Inflammatory macrophage (primary cell): ENCODE results near the gene ALMS1.
"Not testable (repeated sequence)": the region's sequence is repeated elsewhere in the genome, so short reads cannot be mapped to it uniquely, and the experiment has no call there.

Experiments
- DNase-seq, 2 donors: peaks; one replicate each; pipeline ENCODE4 v3.0.0-alpha.2; 2020 to 2022

ALMS1 gene

DNA sequence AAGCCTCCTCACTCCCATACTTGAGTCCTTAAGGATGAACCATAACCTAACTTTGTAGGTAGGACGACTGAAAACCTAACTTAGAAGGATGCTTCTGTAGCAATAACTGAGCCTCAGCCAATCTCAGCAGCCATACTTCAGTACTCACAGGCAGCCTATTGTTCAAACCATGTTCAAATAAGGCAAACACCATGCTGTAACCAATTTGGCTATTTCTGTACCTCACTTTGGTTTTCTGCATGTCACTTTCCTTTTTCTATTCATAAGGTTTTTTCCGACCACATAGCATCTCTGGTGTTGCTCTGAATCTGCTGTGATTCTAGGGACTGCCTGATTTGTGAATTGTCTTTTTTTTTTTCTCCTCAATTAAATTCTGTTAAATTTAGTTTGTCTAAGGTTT lies 242.9 kb downstream of the ALMS1 start:
- not testable (repeated sequence) for DNase-seq

DNA sequence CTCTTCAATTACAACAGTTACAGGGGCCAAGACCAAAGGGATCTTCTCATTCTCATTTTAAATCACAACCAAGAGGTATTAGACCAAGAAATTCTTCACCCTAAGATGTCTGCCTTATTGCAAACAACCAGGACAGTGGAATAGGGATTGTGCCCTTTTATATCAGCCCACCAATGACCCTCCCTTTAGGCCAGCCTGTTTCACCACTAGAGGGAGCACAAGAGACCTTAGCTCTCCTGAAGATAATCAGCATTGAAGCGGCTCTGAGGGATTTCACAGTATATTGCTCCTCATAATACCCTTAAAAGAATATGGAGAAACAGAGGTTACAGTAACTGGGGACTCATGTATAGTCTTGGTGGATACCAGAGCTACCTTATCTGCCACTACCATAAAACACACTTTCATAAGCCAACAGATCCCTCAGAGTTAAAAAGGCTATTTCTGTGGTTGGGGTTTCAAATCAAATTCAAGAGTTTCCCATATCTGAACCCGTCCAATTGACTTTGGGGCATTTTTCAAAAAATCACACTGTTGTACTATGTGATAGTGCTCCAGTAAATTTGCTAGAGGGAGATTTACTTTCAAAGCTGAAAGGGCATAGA lies 245.1 kb downstream of the ALMS1 start:
- DNase-seq, result peak in 1 of 2 donors; percentile 0

DNA sequence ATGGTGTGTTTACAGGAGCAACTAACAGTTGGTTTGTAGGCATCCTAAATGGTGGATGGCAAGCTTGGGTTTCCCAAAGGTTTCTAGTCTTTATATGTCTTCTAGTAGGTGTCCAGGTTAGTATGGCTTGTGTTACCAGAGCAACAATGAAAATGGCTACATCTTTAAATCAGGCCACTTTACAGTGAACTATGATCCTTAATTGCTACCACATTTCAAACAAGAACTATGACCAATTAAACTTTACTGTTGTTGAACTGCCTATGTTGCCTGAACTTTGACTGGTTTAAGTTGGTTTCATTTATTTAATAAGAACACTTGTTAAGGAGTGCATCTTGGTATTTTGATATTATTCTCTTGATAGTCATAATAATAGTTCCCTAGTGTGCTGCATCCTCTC lies 251.3 kb downstream of the ALMS1 start:
- DNase-seq, result not testable (repeated sequence)

DNA sequence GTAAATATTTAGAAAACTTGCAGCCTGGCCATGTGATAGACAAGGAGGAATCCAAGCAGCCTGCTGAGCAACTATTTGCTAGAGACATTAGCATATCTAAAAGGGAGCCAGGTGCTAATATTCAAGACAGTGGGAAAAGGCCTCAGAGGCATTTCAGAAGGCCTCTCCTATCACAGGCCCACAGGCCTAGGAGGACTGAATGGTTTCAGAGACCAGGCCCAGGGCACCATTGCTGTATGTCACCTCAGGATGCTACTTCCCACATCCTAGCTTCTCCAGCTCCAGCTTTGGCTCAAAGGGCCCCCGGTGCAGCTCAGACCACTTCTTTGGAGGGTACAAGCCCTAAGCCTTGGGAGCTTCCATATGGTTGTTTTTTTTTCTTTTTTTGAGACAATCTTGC lies 252.8 kb downstream of the ALMS1 start:
- DNase-seq, result no peak

DNA sequence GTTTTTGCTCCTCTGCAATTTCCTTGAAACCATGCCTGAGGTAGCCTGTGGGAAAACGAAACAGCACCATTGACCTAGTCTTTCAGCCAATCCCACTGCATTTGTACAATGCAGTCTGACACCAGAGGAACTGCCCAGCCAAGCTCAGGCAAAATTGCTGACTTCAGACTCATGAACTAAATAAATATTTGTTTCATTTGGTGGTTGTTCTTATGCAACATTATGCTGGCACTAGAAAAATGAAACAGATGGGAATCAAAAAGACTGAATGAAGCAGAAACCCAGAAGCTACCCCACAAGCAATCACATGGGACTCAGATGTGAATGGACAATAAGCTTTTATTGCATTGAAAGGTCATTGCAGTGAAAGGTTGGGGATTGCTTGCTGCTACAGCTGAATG lies 254.9 kb downstream of the ALMS1 start:
- DNase-seq, result peak; percentile 1 to 5

DNA sequence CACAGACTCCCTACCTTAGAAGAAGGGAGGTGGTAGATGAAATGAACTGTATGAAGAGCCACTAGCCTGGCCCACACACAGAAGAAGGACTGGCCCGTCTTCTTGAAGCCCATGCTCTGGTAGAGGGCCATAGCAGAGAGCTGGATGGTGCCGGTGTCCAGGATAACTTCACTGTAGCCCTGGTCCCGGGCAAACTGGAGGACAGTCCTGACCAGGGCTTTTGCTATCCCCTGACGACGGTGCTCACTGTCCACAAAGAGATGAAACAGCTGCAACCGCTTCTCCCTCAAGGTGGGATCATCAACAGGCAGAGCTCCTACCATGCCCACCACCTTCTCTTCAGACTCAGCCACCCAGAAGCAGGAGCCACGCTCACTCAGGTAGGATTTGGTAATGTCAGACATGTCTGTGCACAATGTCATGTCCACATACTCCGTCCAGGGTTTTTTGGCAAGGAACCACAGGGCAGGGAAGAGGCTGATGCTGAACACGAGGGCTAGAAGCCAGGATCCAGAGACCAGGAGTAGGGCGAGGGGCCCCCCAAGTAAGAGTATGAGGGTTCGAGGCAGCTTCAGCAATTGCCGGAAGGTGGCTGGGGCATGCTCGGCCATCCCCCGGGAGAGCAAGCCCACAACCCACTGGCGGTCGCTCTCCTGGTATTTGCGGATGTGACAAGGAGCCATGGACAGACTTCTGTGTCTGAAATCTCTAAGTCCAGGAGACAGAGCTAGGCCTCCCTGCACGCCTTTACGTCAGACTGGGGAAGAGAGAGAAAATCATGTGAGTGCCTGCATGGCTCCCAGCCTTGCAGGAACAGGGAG lies 255.5 kb downstream of the ALMS1 start:
- no peak for DNase-seq

DNA sequence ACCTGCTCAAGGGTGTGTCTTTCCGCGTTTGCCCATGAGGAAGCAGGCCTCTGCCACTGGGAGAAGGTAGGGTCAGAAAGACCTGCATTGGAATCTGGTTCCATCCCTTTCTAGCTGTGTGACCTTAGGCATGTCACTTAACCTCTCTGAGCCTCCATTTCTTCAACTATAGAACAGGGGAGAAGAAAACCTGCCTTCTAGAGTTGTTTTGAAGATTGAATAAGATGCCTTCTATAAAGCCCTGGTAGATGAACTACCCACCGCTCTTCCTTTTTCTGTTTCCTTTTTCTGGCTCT lies 256.1 kb downstream of the ALMS1 start:
- DNase-seq, result no peak

DNA sequence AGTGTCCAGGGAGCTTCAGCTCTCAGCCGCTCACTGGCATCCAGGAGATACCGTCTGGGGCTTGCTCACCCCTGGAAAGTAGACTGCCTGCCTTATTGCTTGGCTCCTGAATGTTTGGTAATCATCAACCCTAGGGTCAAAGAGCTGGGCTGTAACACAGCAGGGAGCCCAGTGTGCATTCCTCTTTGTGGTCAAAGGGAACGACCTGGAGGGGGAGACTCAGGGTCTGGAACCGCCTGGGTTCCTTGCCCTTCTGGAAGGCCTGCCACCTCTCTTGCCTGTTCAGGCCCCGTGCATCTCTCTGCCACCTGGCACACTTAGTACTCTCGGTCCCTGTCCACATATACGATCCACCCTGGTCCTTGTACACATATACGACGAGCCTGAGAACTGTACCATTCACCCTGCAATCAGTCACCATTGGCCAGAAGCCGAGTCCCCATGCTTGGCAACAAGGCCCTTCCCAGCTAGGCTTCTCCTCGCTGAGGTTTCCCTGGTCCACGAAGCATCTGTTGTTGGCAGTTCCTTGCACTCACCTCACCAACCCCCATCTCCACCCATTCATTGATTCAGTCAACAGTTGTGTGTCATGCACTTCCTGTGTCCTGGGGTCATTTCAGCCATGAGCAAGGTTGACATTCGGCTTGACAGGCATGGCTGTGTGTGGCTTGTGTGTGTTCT lies 256.8 kb downstream of the ALMS1 start, which contains the start of gene NAT8:
TSS of gene NAT8 (minus strand) at position 85 of the 681 bp plus-strand sequence. CDS start 794 bp downstream, outside the sequence.
- no peak for DNase-seq

DNA sequence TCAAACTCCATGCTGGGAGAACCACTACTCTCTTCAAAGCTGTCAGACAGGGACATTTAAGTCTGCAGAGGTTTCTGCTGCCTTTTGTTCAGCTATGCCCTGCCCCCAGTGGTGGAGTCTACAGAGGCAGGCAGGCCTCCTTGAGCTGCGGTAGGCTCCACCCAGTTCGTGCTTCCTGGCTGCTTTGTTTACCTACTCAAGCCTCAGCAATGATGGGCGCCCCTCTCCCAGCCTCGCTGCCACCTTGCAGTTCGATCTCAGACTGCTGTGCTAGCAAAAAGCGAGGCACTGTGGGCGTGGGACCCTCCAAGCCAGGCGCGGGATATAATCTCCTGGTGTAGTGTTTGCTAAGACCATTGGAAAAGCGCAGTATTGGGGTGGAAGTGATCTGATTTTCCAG lies 262.1 kb downstream of the ALMS1 start:
- not testable (repeated sequence) for DNase-seq

DNA sequence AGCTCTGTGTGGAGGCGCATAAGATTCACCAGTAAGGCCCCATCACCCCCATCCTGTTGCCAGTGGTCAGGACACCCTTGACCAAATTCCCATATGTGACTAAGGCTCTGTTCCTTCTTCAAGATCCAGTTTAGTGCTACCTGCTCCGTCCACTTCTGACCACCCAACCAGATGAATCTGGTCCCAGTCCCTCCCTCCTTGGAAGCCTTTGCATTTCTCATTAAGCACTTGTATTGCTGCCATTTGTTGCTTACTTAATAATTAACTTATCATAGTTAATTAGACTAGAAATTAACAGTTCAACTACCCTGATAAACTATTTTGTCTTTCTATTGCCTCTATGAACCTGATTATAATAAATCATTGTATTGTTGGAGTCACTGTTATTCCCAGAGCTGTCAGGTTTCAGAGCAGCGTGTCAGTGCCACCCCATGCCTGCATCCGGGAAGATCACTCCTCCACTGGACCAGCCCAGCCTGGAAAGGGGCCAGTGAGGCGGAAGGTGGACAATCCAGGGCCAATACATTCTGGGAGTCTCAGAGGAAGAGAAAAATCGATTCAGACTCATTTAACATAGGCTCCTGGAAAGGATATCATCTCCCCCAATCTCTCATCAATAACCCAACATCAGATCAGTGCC lies 266.1 kb downstream of the ALMS1 start:
- no peak for DNase-seq

DNA sequence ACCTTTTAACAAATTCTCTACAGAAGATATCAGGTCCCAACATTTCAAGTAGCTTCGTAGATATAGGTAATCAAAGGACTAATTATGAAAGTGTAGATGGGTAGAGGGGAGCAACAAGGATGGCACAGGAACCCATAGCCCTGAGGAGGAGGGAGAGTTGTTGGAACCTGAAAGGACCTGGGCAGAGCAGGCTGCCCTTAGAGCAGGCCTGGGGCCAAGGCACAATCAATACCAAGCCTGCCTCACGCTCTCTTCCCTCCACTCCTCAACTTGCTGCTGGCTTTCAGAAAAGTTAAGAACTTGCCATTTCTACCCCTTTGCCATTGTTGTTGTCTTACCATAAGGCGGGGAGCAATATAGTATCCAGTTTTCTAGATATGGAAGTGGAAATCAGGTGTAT lies 266.7 kb downstream of the ALMS1 start:
- DNase-seq, result no peak

DNA sequence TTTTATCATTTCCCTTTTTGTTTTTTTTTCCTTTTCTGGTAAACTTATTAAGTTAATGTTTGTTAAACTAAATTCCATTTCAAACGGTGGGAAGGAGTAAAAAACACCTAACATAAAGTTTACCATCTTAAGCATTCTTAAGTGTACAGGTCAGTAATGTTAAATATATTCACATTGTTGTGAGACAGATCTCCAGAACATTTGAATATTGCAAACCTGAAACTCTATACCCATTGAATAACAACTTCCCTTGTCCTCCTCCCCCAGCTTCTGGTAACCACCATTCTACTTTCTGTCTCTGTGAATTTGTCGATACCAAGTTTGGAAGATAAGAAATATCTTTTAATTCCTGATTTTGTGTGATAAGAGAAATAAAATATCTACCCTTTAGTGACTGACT lies 268.5 kb downstream of the ALMS1 start:
- DNase-seq, result no peak
